GM23248 (cell line): ENCODE results near the gene CTU2. TPM values are rescaled to one million over a fixed set of nuclear protein-coding genes. Genes with fewer than 3 reads are reported as not detected.

ENCODE experiments used
- DNase-seq: peaks from one replicate; pipeline ENCODE4 v3.0.0-alpha.2; 2015
- H2AFZ ChIP-seq: fragments of 200-600 bp; sonication (generic); 2 replicates; pipeline ENCODE4 v1.6.1; 2016; ENCODE audit warnings: antibody characterized with exemption
- H3F3A ChIP-seq: fragments of 200-600 bp; sonication (generic); 2 replicates; pipeline ENCODE4 v1.6.1; 2016; ENCODE audit warnings: mild to moderate bottlenecking, antibody characterized with exemption, mixed run types; ENCODE audit not compliant: insufficient read depth
- H3K27ac ChIP-seq: fragments of 200-600 bp; sonication (generic); 2 replicates; pipeline ENCODE4 v1.5.1; 2016; ENCODE audit warnings: mild to moderate bottlenecking
- H3K27me3 ChIP-seq: fragments of 200-600 bp; sonication (generic); replicated peaks from 2 replicates; pipeline ENCODE4 v1.6.1; 2016; ENCODE audit warnings: mild to moderate bottlenecking; ENCODE audit not compliant: insufficient read depth
- H3K36me3 ChIP-seq: fragments of 200-600 bp; sonication (generic); 2 replicates; pipeline ENCODE4 v1.6.1; 2016; ENCODE audit warnings: low read depth, mild to moderate bottlenecking
- H3K4me1 ChIP-seq: fragments of 200-600 bp; sonication (generic); 2 replicates; pipeline ENCODE4 v1.6.1; 2016; ENCODE audit warnings: mild to moderate bottlenecking; ENCODE audit not compliant: insufficient read depth
- H3K4me2 ChIP-seq: fragments of 200-600 bp; sonication (generic); one replicate; pipeline ENCODE4 v1.6.1; 2016; ENCODE audit warnings: mild to moderate bottlenecking; ENCODE audit not compliant: unreplicated experiment
- H3K4me3 ChIP-seq: fragments of 200-600 bp; sonication (generic); 2 replicates; pipeline ENCODE4 v1.5.1; 2016; ENCODE audit warnings: mild to moderate bottlenecking
- H3K79me2 ChIP-seq: fragments of 200-600 bp; sonication (generic); 2 replicates; pipeline ENCODE4 v1.6.1; 2016; ENCODE audit warnings: mild to moderate bottlenecking; ENCODE audit not compliant: insufficient read depth
- H3K9ac ChIP-seq: fragments of 200-600 bp; sonication (generic); 2 replicates; pipeline ENCODE4 v1.6.1; 2016; ENCODE audit warnings: mild to moderate bottlenecking
- H3K9me2 ChIP-seq: fragments of 200-600 bp; sonication (generic); 2 replicates; pipeline ENCODE4 v1.6.1; 2016; ENCODE audit warnings: mixed run types, mild to moderate bottlenecking, moderate library complexity; ENCODE audit not compliant: insufficient read depth
- H3K9me3 ChIP-seq: fragments of 200-600 bp; sonication (generic); one replicate; pipeline ENCODE4 v1.6.1; 2017; ENCODE audit warnings: low read depth
- H4K20me1 ChIP-seq: fragments of 200-600 bp; sonication (generic); 2 replicates; pipeline ENCODE4 v1.6.0; 2016; ENCODE audit not compliant: insufficient read depth
- EZH2 ChIP-seq: fragments of 200-600 bp; sonication (generic); IDR thresholded peaks from 2 replicates; pipeline ENCODE4 v1.6.1; 2018; ENCODE audit warnings: antibody characterized with exemption, mild to moderate bottlenecking; ENCODE audit not compliant: insufficient read depth, poor library complexity, severe bottlenecking
- EZH2phosphoT487 ChIP-seq: fragments of 200-600 bp; sonication (generic); IDR thresholded peaks from 2 replicates; pipeline ENCODE4 v1.6.1; 2018; ENCODE audit warnings: antibody characterized with exemption, moderate library complexity, mild to moderate bottlenecking, low read depth; ENCODE audit not compliant: insufficient read depth
- WGBS, 2 experiments: methylation state at CpG; one replicate each; pipeline ENCODE4 v1.1.6; 2015 to 2017; ENCODE audit warnings: low lambda C conversion rate in 2 of 2, low coverage in 1 of 2; ENCODE audit errors: missing lambda C conversion rate in 2 of 2; 5-methylcytosine and 5-hydroxymethylcytosine counted together
- in situ Hi-C: fragments of 300-500 bp; cut with MboI; formaldehyde crosslinking; loops from 2 replicates; pipeline ENCODE4 v1.15.0; 2020
- polyA plus RNA-seq: library from polyadenylated mRNA; unstranded; fragments of >200 nt; fragmentation: Nextera tagmentation; extraction: Ambion mirVana; gene quantifications from 2 replicates; pipeline ENCODE4 v1.2.1, GENCODE V29; 2016
- total RNA-seq: library from RNA; depleted of rRNA; stranded (reverse); fragments of >200 nt; shearing (Covaris generic); gene quantifications from 2 replicates; pipeline ENCODE4 v1.2.3, GENCODE V29; 2014

Gene CTU2
- total and polyA plus RNA-seq, 2 experiments from 2014 or later = 16.1 to 20.4 TPM

DNA sequence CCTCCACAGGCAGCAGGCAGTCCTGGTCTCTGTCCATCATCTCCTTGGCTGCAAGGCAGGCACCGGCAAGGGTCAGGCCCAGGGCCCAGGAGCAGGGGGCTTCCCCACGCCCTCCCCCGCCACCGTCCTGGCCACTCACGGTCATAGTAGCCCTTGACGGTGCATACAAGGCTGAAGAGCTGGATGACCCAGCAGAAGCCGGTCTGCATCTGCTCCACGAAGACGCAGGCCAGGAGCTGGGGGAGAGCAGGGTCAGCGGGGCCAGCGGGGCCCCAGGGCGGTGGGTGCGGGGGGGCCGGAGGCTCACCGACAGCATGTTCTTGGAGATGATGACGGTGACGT is 20.1 kb downstream of the CTU2 start:
- H3K36me3 ChIP-seq = peaks cover 21% of the 10 kb centered on the region; the same call in 1 of the 2 replicates
- no peak overlapping the region for H3K4me2 ChIP-seq
- H3K9me3 ChIP-seq = no peaks in the 10 kb centered on the region
- TF ChIP-seq EZH2 (no peak), EZH2phosphoT487 (no peak)
- H3K27me3 ChIP-seq = no peaks in the 10 kb centered on the region
- H3K4me3 ChIP-seq = no peak overlapping the region
- H4K20me1 ChIP-seq = no peaks in the 10 kb centered on the region
- no peak overlapping the region for H2AFZ ChIP-seq
- no peaks in the 10 kb centered on the region for H3K9me2 ChIP-seq
- H3K79me2 ChIP-seq = 0 out of 2 replicates have a peak, but pooled peaks cover 11% of the 10 kb centered on the region
- no peak overlapping the region for H3K9ac ChIP-seq
- peaks cover 6% of the 10 kb centered on the region; the same call in 1 of the 2 replicates for H3F3A ChIP-seq
- no peak for DNase-seq
- no peaks in the 10 kb centered on the region for H3K4me1 ChIP-seq
- in situ Hi-C loops = no loop called here
- 84 to 91% methylated on average over 6 to 16 of the region's 17 CpGs for WGBS, 2 experiments
- no peak overlapping the region for H3K27ac ChIP-seq

DNA sequence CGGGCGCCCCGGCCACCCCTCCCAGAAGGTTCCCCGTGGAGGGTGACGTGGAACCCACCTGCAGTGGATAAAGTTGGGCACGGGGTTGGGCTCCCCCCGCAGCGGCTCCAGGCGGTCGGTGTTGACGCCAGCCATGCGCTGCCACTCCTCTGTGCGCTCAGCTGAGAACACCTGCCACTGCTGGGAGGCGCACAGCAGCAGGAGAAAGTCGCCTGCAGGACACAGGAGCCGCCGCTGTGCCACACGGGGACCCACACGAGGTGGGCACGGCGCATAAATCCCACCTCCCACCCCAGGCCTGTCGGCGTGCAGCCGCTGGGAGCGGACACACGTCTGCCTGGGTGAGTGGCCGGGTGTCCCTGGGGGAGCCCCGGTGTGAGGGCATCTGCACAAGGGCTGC is 20.7 kb downstream of the CTU2 start:
- Histone ChIP-seq H4K20me1 (no peaks in the 10 kb centered on the region), H3K36me3 (peaks cover 23% of the 10 kb centered on the region; the same call in 1 of the 2 replicates), H3K27ac (no peak overlapping the region), H3F3A (peaks cover 6% of the 10 kb centered on the region; the same call in 1 of the 2 replicates), H3K79me2 (0 out of 2 replicates have a peak, but pooled peaks cover 11% of the 10 kb centered on the region), H3K9me2 (no peaks in the 10 kb centered on the region), H3K9me3 (no peaks in the 10 kb centered on the region), H3K4me1 (no peaks in the 10 kb centered on the region), H3K27me3 (no peaks in the 10 kb centered on the region), H3K4me2 (no peak overlapping the region), H3K9ac (no peak overlapping the region), H3K4me3 (no peak overlapping the region), H2AFZ (no peak overlapping the region)
- 97% methylated on average over 21 to 28 of the region's 28 CpGs for WGBS, 2 experiments
- TF ChIP-seq EZH2phosphoT487 = no peak
- DNase-seq = no peak
- in situ Hi-C loops = no loop called here

DNA sequence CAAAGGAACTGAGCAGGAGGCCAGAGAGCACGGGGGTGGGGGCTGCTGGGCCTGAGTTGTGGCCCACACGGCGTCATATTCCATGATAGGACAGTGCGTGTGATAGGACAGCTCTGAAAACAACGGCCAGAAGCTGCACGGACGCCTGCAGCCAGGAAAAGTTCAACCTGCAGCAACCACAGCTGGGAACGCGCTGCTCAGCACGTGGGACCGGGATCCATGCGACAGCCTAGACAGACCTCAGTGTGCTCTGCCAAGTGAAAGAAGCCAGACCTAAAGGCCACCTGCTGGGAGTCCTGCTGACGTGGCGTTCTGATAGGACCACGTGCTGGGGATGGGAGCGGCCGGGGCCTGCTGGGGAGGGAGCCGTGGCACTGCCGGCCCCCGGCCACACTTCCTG is 21.6 kb downstream of the CTU2 start:
- Histone ChIP-seq H3F3A (peaks cover 6% of the 10 kb centered on the region; the same call in 1 of the 2 replicates), H3K9ac (no peak overlapping the region), H3K27ac (no peak overlapping the region), H3K4me2 (no peak overlapping the region), H4K20me1 (no peaks in the 10 kb centered on the region), H3K9me3 (no peaks in the 10 kb centered on the region), H3K27me3 (no peaks in the 10 kb centered on the region), H3K9me2 (no peaks in the 10 kb centered on the region), H3K36me3 (peaks cover 23% of the 10 kb centered on the region; the same call in 1 of the 2 replicates), H3K4me1 (no peaks in the 10 kb centered on the region), H3K4me3 (no peak overlapping the region), H3K79me2 (0 out of 2 replicates have a peak, but pooled peaks cover 11% of the 10 kb centered on the region), H2AFZ (no peak overlapping the region)
- in situ Hi-C loops = no loop called here
- 84 to 88% methylated on average over 17 to 20 of the region's 20 CpGs for WGBS, 2 experiments
- TF ChIP-seq EZH2 = no peak
- TF ChIP-seq EZH2phosphoT487 = no peak
- DNase-seq = no peak

- no peak overlapping the region for H3K9ac ChIP-seq
- H3K4me3 ChIP-seq = no peak overlapping the region
- no peak for TF ChIP-seq EZH2phosphoT487
- no peak for TF ChIP-seq EZH2
- WGBS, 2 experiments = 93 to 94% methylated on average over 31 to 34 of the region's 34 CpGs
- no peak overlapping the region for H2AFZ ChIP-seq
- in situ Hi-C loops = no loop called here
- peaks cover 26% of the 10 kb centered on the region; the same call in 1 of the 2 replicates for H3K36me3 ChIP-seq
- no peak overlapping the region for H3K4me2 ChIP-seq
- H3K27me3 ChIP-seq = no peaks in the 10 kb centered on the region
- DNase-seq = no peak
- H4K20me1 ChIP-seq = no peaks in the 10 kb centered on the region
- H3K27ac ChIP-seq = no peak overlapping the region
- H3K9me3 ChIP-seq = no peaks in the 10 kb centered on the region
- 0 out of 2 replicates have a peak, but pooled peaks cover 6% of the 10 kb centered on the region for H3K79me2 ChIP-seq
- H3K4me1 ChIP-seq = no peaks in the 10 kb centered on the region
- peaks cover 6% of the 10 kb centered on the region; the same call in 1 of the 2 replicates for H3F3A ChIP-seq
- no peaks in the 10 kb centered on the region for H3K9me2 ChIP-seq
These were observed 24.6 kb downstream of the CTU2 start for GRCh38 chr16:88730632-88731607.
